Fibroblast of villous mesenchyme (primary cell): ENCODE measurements around the gene SPATA17. TPM values are rescaled to one million over a fixed set of nuclear protein-coding genes. Genes with fewer than 3 reads are reported as not detected.

Source experiments
- DNase-seq: peaks from one replicate; pipeline ENCODE4 v3.0.0-alpha.2; 2010; ENCODE audit warnings: low read depth
- H3K4me3 ChIP-seq: 2 replicates; pipeline ENCODE4 v1.5.1; 2011; ENCODE audit warnings: low read depth, mild to moderate bottlenecking, low read length
- CTCF ChIP-seq: IDR thresholded peaks from 2 replicates; pipeline ENCODE4 v1.5.1; 2012; ENCODE audit warnings: low read depth, mild to moderate bottlenecking, low read length; ENCODE audit not compliant: insufficient read depth
- small RNA-seq: library from RNA; depleted of rRNA; stranded (forward); fragments of <200 nt; gene quantifications from one replicate; pipeline ENCODE3, GENCODE V24; 2012
- total RNA-seq: library from RNA; depleted of rRNA; stranded (reverse); fragments of >200 nt; gene quantifications from 2 replicates; pipeline ENCODE4 v1.2.3, GENCODE V29; 2012

The SPATA17 gene
- total RNA-seq, 1 donor: 0.86 TPM

- no peak for TF ChIP-seq CTCF
- H3K4me3 ChIP-seq: no peak overlapping the region
- DNase-seq: no peak
These were observed 286.2 kb downstream of the SPATA17 start for GRCh38 chr1:217917281-217917887.

GRCh38 chr1:217919683-217920388, 288.7 kb downstream of the SPATA17 start:
- no peak for DNase-seq
- TF ChIP-seq CTCF: no peak
- H3K4me3 ChIP-seq: no peak overlapping the region

Small RNA genes lying within 50 kb of the gene (small RNA-seq; reads per million reads assigned to genes)
- not detected for gene UBBP2

Other genes starting within 250 kb of the SPATA17 start
- 21.9 and 28.1 TPM in 2 replicates for gene GPATCH2, start 254 bp upstream of the SPATA17 start, total RNA-seq